Activated CD4-positive, alpha-beta T cell treated with anti-CD3 and anti-CD28 coated beads, Interleukin-2, amount 50 U/mL, for 16 hours (primary cell): ENCODE data around the gene MLH1.
A peak's percentile ranks its signal among the peaks of the same experiment; 100 is the strongest.

Source experiments
- DNase-seq: peaks from one replicate; pipeline ENCODE4 v3.0.0-alpha.2; 2020

The MLH1 gene

GRCh38 chr3:36981006-36981405 lies 12.3 kb upstream of the MLH1 start:
- no peak for DNase-seq

DNA sequence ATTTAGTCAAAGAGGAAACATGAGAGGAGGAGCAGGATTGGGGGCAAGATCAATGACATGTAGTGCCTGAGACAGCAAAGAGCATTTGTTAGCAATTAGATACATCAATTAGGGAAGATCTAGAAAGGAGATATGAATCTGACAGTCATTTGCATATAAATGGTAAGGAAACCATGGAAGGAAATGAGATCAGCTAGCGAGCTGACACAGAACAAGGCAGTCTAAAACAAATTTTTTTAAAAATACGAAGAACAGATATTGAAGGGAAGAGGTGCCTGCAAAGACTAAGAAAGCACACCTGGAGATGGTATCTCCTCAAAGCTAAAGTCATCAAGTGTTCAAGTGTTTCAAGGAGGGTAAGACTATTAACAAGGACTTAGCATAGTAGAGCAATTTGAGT lies 5.0 kb upstream of the MLH1 start:
- peak; percentile 47 for DNase-seq

DNA sequence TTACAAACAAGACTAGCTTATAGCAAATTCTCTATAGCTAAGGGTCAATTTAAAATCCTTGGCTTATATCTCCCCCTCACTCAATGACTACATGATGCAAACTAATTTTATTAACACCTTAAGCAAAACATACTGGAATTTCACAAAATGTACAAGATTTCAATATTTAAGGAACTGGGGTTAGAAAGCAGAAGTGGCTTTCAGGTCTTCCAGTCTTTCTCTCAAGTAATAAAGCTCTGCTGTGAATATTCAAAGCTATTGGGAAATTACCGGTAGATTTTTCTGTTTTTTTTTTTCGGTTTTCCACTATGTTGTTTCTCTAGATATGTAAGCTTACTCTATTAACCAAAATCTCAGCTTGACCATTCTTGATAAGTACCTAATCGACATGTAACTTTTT lies 4.3 kb upstream of the MLH1 start:
- DNase-seq, result no peak

GRCh38 chr3:36989568-36989967 lies 3.8 kb upstream of the MLH1 start:
- no peak for DNase-seq

DNA sequence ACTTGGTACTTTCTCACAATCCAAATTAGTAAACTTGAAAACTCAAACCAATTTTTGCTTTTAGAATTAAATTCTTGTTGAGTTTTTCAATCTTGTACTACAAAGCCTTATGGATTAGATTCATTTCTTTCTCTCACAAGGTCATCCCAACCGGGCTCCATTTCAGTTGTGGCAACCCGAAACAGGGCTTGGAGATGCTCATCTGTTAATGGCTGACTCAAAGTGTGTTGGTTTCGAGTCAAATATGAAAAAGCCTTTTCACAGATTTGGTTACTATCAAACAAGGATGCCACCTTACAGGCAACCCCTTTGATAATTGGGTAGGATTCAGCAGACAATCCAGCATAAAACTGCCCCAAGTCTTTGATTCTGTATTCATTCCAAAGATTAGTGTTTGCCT lies 2.2 kb upstream of the MLH1 start:
- DNase-seq, result peak; percentile 89

DNA sequence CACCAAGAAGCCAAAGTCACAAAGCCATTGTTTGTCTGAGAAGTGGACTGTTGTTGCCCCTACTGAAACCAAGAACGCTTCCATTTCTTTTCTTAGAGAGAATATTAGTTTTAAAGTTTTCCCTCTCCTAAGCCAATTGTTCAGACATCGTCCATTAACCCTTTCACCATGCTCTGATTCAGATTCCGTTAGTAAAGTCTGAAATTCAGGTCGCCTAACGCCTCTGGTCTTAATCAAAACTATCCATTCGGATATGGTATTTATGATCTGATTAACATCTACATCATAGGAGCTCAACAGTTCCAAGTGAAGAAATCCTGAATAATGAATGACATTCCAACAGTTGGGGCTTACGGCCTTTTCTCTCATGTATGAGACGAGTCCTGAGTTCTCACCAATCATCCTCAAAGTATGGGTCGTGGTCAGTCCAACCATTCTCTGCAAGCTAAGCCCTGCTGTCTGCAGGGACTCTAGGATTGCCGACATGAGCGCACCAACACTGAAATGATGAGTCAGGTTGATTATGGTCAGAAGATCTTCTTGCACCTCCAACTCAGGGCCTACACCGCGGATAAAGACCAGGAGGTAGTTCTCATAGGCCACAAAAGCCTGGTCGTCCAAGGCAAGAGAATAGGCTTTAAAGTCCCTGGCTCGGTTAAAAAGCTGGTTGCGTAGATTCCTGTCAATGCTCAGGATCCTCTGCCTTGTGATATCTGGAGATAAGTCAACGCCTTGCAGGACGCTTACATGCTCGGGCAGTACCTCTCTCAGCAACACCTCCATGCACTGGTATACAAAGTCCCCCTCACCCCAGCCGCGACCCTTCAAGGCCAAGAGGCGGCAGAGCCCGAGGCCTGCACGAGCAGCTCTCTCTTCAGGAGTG lies 1.2 kb upstream of the MLH1 start:
- DNase-seq, result peak; percentile 50

DNA sequence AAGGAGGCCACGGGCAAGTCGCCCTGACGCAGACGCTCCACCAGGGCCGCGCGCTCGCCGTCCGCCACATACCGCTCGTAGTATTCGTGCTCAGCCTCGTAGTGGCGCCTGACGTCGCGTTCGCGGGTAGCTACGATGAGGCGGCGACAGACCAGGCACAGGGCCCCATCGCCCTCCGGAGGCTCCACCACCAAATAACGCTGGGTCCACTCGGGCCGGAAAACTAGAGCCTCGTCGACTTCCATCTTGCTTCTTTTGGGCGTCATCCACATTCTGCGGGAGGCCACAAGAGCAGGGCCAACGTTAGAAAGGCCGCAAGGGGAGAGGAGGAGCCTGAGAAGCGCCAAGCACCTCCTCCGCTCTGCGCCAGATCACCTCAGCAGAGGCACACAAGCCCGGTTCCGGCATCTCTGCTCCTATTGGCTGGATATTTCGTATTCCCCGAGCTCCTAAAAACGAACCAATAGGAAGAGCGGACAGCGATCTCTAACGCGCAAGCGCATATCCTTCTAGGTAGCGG lies 452 bp upstream of the MLH1 start, which contains the start of gene EPM2AIP1:
EPM2AIP1 (minus strand) TSS at position 326 of the 520 bp plus-strand sequence; CDS start at position 272, 54 bp downstream.
- DNase-seq, result peak; percentile 100

DNA sequence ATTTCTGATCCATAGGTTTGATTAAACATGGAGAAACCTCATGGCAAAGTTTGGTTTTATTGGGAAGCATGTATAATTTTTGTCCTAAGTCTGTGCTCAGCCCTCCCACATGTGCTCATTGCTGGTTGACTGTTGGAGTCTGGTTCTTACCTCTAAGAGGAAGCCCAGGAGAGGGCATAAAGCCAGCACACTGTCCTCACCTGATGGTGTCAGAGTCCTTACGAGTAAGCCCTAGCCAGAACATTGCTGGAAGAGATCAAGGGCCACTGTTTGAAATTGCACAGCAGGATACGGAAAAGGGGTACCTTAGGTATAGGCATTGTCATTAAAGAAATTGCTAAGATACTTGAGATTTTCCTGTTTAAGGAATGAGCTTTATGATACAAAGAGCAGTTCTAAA lies 21.3 kb downstream of the MLH1 start:
- no peak for DNase-seq

- DNase-seq, result no peak
These were observed 22.3 kb downstream of the MLH1 start for GRCh38 chr3:37015642-37016041.

DNA sequence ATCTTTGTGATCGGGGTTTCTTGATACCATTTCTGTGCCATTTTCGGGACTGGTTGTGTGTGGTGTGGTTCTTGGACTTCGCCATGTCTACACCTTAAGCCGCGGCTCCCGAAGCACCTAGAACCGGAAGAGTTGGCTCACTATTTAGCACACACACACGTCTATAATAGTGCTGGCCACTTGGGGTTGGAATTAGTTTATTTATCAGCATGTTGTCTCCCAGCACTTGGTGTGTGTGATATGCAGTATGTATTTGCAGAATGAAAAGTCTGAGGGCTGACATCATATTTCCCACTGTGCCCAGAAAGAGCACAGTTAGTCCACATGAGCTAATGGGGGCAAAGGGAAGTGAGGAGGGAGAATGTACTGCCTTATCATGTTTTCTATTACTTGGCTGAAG lies 23.6 kb downstream of the MLH1 start:
- no peak for DNase-seq

DNA sequence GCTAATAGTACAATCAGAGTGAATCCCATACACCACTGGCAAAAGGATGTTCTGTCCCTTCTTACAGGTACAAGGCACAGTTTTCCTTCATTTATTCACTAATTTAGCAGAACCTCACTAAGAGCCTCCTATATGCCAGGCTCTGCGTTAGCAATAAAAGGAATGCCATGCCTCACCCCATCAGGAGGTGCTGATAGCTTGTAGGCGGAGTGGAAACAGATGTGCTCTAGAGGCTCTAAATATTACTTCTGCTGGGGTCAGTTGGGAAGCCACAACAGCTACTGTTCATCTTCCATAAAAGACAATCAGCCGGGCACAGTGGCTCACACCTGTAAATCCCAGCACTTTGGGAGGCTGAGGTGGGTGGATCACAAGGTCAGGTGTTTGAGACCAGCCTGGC lies 24.4 kb downstream of the MLH1 start:
- DNase-seq, result no peak

GRCh38 chr3:37024092-37024491 lies 30.8 kb downstream of the MLH1 start:
- DNase-seq, result no peak

DNA sequence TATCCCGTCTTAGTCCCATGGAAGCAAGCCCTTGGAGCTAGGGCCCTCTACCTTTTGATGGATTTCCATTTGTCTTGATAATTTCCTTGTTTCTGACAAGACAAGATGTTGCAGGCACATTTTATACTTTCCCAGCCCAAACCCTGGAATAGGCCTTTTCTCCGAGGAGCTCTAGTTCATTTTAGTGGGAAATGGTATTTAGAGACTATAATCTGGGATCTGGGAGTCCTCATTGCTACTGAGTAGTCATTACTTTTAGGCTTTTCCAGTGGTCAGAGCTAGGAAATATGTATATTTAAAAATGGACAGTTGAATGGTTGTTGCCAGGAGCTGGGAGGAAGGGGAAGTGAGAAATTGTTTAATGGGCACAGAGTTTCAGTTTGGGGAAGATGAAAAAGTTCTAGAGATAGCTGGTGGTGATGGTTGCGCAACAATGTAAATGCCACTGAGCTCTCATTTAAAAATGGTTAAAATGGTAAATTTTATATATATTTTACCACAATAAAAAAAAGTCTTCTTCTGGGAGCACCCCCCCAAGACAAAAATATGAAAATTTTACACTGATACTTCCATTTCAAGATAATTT lies 31.6 kb downstream of the MLH1 start:
- DNase-seq, result no peak

- no peak for DNase-seq
These were observed 32.4 kb downstream of the MLH1 start for GRCh38 chr3:37025561-37026335.

- no peak for DNase-seq
These were observed 33.5 kb downstream of the MLH1 start for GRCh38 chr3:37026851-37027250.

GRCh38 chr3:37028329-37028728 lies 35.0 kb downstream of the MLH1 start:
- DNase-seq, result no peak

DNA sequence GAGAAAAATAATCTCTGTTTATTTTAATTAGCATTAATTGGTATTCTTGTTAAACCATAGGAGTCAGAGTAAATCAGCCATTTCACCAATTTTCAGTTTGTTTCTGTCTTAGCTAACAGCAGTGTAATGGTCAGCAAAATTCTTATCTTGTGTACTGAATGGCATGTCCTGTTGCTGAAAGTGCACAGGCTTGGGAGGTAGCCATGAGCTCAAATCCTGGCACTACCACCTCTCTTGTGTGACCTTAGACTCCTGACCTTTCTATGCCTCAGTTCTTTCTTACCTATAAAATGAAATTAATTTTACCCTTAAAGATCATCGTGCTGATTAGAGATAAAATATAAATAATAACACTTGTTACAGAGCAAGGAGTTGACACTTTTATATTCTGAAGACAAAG lies 35.8 kb downstream of the MLH1 start:
- DNase-seq, result no peak

DNA sequence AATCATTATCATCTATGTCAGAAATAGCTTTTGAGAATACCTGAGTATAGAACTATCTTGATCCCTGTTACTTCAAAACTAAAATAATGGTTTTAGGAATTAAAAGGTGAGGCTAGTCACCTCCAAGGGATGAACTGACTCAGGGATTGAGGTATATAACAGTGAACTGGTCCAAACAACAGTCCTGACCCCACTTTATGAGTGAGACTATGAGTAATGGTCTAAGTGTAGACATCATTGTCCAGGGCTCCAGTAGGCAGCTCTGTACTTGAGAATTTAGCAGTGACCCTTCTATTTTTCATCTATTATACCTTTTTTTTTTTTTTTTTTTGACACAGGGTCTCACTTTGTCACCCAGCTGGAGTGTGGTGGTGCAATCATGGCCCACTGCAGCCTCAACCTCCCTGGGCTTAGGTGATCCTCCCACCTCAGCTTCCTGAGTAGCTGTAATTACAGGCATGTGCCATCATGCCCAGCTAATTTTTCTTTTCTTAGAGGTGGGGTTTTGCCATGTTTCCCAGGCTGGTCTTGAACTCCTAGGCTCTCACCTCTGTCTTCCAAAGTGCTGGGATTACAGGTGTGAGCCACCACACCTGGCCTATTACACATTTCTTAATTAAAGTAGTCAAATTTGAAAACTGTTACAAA lies 36.3 kb downstream of the MLH1 start:
- no peak for DNase-seq

- DNase-seq, result no peak
These were observed 37.3 kb downstream of the MLH1 start for GRCh38 chr3:37030588-37030987.

DNA sequence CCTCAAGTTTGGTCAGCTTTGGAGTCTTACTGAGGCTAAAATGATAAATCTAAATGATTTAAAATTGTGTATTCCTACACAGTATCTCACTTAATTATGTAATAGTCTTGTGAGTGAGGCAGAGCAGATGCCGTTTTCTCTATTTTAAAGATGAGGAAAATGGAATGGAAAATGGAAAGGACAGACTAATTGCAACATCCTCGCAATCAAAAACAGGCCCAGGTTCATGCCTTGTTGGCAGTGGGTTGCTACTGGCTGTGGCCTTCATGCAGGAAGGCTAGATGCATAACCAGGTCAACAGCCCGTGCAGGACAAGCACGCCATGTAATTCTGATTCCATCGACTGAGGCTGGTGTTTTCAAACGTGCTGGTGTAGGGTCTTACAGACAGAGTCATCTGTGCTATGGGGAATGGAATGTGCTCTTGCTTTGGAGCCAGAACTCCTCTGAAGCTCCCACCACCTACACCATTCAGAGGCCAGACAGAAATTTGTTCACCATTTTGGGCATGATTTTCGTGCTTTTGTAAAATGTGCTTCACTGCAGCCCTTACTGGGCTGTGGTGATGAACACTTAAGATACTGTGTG lies 37.9 kb downstream of the MLH1 start:
- no peak for DNase-seq

DNA sequence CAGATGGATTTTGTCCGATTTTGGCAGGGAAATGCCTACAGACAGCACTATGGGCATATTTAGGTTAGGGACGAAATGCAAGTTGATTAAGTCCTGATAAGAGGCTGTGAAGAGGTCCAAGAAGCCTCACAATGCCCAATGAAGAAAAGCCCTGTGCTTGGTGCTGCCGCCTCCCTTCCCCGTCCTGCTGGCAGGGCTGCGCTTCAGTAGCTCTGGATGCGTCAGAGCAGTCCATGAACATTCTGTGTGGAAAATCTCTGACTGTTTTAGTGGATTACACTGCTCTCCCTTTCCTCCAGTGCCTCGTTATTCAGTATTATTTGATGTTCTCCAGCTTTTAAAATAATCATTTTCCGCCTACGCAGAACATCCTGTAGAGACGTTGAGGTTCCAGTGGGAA lies 39.6 kb downstream of the MLH1 start:
- DNase-seq, result no peak

- DNase-seq, result no peak
These were observed 44.0 kb downstream of the MLH1 start for GRCh38 chr3:37037352-37037751.
